COR-L47 (cell line): ENCODE measurements around the gene PRRT1B.

Source experiments
- DNase-seq: peaks from one replicate; lab custom pipeline; 2025; lab: John Stamatoyannopoulos, UW

Gene PRRT1B

DNA sequence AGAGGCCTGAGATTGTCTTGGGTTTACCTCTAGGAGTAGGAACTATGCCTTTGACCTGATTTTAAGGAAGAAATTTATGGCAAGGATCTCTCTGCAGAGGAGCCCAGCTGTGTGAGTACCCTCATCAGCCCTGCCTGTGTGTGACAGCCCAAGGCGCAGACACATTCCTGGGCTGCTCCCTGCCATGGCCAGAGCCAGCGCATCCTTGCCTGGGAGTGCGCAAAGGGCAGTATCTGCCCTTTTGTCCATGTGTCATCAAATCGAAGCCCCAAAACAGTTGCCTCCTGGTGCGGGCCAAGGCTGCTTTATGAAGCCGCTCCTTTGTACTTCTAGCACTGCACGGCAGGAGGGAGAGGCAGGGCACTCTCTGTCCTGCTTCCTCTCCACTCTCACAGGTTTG is 51.9 kb downstream of the PRRT1B start:
- no peak for DNase-seq

DNA sequence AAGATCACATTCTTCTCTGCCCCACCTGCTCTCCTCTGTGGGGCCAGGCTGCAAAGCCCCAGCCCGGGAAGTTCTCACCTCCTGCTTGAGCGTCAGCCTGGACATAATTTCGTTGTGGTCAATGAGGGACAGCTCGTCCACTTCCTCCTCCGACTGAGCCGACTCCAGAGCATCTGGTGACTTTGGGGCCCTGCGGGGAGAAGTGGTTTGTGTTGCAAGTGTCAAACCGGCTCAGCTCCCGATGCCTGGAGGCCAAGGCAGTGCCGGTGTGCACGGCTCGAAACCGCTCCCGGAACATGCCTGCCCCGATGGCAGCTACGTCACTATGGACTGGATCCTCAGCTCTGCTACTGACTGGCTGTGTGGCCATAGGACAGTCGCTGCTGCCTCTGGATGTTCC is 52.8 kb downstream of the PRRT1B start:
- no peak for DNase-seq

DNA sequence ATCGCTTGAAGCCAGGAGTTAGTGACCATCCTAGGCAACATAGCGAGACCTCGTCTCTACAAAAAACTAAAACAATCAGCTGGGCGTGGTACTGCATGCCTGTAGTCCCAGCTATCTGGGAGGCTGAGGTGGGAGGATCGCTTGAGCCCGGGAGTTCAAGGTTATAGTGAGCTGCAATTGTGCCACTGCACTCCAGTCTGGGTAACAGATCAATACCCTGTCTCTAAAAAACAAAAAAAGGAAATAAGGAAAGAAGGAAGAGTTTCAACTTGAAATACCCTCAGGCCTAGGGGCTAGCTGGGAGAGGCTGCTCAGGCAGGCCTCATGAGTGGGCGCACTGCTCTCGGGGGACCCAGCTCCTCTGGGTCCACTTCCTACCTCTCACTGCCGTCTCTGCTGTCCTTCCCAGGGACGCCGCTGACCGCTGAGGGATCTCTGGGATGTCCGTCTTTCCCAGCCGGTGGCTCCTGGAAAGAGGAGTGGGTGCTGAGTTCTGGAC is 56.4 kb downstream of the PRRT1B start:
- no peak for DNase-seq

DNA sequence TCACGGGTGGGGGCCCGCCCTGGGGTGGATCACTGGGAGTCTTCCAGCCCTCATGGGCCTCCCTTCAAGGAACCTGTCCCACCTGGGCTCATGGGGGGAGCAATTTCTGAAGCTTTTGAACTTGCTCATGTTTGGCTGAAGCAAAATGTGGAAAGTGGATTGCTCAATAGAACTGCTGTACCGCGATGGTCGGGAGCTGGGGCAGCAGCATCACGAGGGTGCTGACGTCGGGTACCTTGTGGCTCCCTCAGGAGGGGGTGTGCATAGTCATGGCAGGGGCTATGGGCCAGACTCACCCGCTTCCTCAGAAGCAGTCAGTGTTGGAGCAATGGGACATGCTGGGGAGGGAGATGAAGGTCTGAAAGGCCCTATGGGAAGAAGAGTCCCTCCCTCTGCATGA is 57.9 kb downstream of the PRRT1B start:
- DNase-seq, result no peak

DNA sequence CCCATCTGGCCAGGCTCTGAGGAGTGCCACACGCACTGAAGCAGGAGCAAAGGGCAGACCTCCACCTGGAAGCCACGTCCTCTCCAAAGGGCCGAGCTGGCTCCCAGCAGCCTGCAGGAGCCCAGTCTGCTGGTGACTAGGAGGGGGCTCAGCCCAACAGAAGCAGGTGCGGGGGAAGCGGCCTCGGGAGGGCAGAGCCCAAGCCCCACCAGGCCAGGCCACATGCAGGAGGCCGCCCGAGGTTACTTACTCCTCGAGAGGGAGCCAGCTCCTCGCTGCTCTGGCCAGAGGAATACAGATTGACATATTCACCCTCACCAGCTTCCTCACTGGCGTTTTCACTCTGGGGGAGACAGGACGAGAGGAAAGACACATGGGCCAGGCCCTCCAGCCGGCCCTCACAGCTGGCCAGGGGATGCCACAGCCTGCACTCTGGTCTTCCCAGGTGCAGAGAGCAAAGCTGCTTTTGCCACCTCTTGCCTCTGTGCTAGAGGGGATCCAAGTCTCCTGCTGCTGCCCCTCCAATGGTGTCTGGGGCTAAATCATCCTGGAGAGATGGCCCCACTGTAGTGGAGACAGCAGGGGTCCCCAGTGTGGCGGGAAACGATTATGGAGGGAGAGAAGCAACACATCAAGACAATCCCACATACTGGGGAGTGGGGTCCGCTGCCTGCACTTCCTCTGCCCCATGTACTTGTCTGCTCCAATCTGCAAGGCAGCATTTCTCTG is 58.6 kb downstream of the PRRT1B start:
- no peak for DNase-seq

DNA sequence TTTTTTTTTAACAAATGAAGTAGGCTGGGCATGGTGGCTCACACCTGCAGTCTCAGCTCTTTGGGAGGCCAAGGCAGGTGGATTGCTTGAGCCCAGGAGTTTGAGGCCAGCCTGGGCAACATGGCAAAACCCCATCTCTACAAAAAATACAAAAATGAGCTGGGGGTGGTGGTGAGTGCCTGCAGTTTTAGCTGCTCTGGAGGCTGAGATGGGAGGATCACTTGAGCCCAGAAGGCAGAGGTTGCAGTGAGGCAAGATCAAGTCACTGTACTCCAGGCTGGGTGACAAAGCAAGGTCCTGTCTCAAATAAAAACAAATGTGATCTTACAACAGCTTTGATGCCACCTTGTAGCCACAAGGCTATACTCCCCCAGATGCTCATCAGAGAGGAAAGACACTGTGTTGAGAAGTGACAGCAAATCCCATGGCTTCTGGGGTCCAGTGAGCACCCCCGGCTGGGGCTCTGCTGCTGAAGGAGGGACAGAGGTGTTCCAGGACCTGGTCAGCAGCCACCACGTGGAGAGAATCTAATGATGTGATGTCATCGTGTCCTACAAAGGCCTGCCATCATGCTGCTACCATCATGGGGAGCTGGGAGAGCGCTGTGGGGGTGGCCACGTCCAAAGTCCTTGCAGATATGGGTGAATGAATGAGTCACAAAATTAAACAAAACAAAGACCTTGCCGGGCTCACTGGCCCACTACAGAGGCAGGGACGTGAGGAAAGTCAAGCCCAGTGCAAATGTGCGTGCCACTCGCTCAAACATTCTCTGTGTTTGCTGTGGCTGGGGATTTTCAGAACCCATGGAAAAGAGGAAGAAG is 60.7 kb downstream of the PRRT1B start:
- no peak for DNase-seq

DNA sequence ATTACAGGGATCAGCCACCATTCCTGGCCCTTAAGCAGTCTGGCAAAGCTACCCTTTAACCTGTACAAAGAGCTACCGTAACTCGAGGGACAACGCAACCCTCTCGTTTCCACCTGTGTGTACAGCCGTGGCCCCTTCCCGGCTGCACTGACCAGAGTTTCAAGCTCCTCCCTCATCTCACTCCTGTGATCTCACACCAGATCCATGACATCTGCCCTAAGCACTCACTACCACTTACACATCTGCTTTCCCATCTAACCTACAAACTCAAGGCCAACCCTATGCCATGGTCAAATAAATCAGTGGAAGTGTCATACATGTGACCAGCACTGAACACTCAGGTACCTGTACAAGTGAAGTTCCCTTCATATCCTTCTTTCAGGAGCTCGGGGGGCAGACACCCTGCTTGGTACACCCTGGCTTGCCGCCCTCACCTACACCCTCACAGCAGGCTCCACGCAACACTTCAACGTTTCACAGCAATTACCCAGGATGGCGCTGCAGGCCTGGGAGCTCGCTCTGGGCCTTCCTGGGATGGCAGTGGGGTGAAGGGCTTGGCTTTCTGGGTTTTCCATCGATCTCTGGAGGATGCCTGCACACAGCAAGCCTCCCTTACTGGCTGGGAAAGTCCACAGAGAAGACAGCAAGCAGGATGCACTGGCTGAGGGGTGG is 61.7 kb downstream of the PRRT1B start:
- DNase-seq, result no peak

DNA sequence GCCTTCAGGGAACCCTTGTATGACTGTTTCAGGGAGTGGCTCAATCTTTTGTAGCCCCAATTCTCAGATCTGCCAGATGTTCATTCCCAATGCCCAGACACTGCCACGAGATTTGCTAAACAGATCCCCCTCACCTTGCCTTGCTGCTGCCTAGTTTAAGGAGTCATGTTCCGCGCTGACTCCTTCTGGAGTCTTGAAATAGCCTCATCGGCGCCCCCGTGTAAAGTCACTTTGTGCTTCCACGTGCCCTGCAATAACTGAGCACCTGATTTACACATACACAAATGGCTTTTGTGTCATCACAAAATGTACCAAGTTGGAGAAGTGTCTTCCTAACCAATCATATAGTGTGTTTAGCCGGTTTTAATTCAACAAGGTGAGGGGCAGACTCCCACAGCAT is 62.3 kb downstream of the PRRT1B start:
- DNase-seq, result no peak

DNA sequence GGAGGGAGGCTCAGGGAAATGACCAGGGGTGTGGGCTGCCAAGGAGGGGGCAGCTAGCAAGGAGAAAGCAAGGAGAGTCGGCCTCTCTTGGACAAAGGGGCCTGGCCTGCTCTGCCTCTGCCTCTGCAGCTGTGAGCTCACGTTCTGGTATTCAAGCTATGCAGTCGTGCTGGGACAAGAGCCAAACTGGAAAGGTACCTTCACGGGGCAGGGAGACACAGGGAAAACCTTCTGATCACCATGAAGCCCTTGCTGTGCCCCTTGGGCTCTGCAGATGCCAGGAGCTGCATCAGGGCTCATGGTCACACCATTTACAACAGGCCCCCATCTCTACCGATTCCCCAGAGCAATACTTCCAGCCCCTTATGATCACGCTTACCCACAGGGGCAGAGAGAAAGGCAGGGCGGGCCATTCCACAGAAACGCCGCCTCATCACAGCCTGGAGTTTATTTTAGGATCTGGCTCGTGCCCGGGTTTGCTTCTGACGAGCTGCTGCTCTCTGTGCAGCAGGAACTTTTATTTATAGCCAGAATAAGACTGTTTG is 63.2 kb downstream of the PRRT1B start:
- DNase-seq, result no peak
